Keratinocyte (primary cell): ENCODE measurements around the gene SPDYE4. TPM values are rescaled to one million over a fixed set of nuclear protein-coding genes. Genes with fewer than 3 reads are reported as not detected.

ENCODE experiments used
- DNase-seq: peaks from one replicate; pipeline ENCODE4 v3.0.0-alpha.2; 2011; ENCODE audit warnings: low read depth, missing footprints, low spot score
- FAIRE-seq: peaks from 2 replicates; lab custom pipeline; 2011; peaks lifted over from hg19 to GRCh38; lab: Jason Lieb, UNC
- H2AFZ ChIP-seq: 2 replicates; pipeline ENCODE4 v1.6.0; 2012; ENCODE audit warnings: low read length, control low read depth, inconsistent platforms; ENCODE audit not compliant: control insufficient read depth
- H3K27ac ChIP-seq: 2 replicates; pipeline ENCODE4 v1.5.1; 2011; ENCODE audit warnings: low read length; ENCODE audit not compliant: control insufficient read depth, insufficient read depth
- H3K27me3 ChIP-seq: 3 replicates; pipeline ENCODE4 v1.6.0; 2011; ENCODE audit warnings: low read length; ENCODE audit not compliant: control insufficient read depth, insufficient read depth; ENCODE audit errors: extremely low read depth
- H3K36me3 ChIP-seq, 2 experiments: 2 replicates in 1 of 2; 3 replicates in 1 of 2; pipeline ENCODE4 v1.5.1; 2011; ENCODE audit warnings: low read length in 2 of 2, mild to moderate bottlenecking in 1 of 2; ENCODE audit not compliant: control insufficient read depth in 2 of 2, insufficient read depth in 2 of 2; ENCODE audit errors: extremely low read depth in 1 of 2
- H3K4me1 ChIP-seq: 3 replicates; pipeline ENCODE4 v1.5.1; 2011; ENCODE audit warnings: low read length; ENCODE audit not compliant: control insufficient read depth, insufficient read depth; ENCODE audit errors: extremely low read depth
- H3K4me2 ChIP-seq: 3 replicates; pipeline ENCODE4 v1.6.0; 2011; ENCODE audit warnings: low read depth, low read length; ENCODE audit not compliant: control insufficient read depth, insufficient read depth; ENCODE audit errors: extremely low read depth
- H3K4me3 ChIP-seq, 3 experiments: fragments of 200-600 bp in 1 of 3; sonication (generic) in 1 of 3; 2 replicates in 2 of 3; 3 replicates in 1 of 3; pipeline ENCODE4 v1.5.1; 2011 to 2016; ENCODE audit warnings: low read length in 3 of 3, mild to moderate bottlenecking in 3 of 3, control low read depth in 2 of 3, inconsistent platforms in 1 of 3, low read depth in 1 of 3, mixed read lengths in 1 of 3, mixed run types in 1 of 3, moderate library complexity in 1 of 3; ENCODE audit not compliant: control insufficient read depth in 2 of 3, insufficient read depth in 2 of 3; ENCODE audit errors: extremely low read depth in 1 of 3
- H3K79me2 ChIP-seq: 2 replicates; pipeline ENCODE4 v1.6.0; 2012; ENCODE audit warnings: low read length; ENCODE audit not compliant: control insufficient read depth, insufficient read depth
- H3K9ac ChIP-seq: 3 replicates; pipeline ENCODE4 v1.6.0; 2011; ENCODE audit warnings: low read length; ENCODE audit not compliant: control insufficient read depth, insufficient read depth; ENCODE audit errors: extremely low read depth
- H3K9me1 ChIP-seq: 3 replicates; pipeline ENCODE4 v1.6.0; 2011; ENCODE audit warnings: low read length; ENCODE audit not compliant: control insufficient read depth, insufficient read depth; ENCODE audit errors: extremely low read depth
- H3K9me3 ChIP-seq: 2 replicates; pipeline ENCODE4 v1.5.1; 2012; ENCODE audit warnings: low read depth, low read length; ENCODE audit not compliant: control insufficient read depth
- H4K20me1 ChIP-seq: 3 replicates; pipeline ENCODE4 v1.6.0; 2011; ENCODE audit warnings: low read length; ENCODE audit not compliant: control insufficient read depth, insufficient read depth; ENCODE audit errors: extremely low read depth
- EZH2 ChIP-seq: IDR thresholded peaks from one replicate; pipeline ENCODE4 v1.6.1; 2012; ENCODE audit warnings: inconsistent platforms, mild to moderate bottlenecking, low read length, moderate library complexity
- dilution Hi-C: fragments of 300-500 bp; cut with MboI; formaldehyde crosslinking; loops from one replicate; pipeline ENCODE4 v1.7.0; 2020; ENCODE audit warnings: low sequenced_read_pairs; ENCODE audit not compliant: extremely low pct_ligation_motif_present
- polyA plus RNA-seq, 5 experiments: library from polyadenylated mRNA; depleted of rRNA in 3 of 5; stranded (reverse) in 3 of 5; stranded (forward) in 1 of 5; unstranded in 1 of 5; fragments of >200 nt; gene quantifications; 1 replicate in 1 of 5; 2 replicates in 3 of 5; 3 replicates in 1 of 5; pipeline versions ENCODE4 v1.2.1 to v1.2.3, GENCODE V29; 2011 to 2012; ENCODE audit warnings: missing spikeins in 2 of 5, low read depth in 1 of 5, low replicate concordance in 1 of 5
- TF ChIP-seq, protein P1 (sequence below), 3 experiments: IDR thresholded peaks in 1 of 3; conservative IDR thresholded peaks in 1 of 3; optimal IDR thresholded peaks in 1 of 3; 2 replicates in 2 of 3; 3 replicates in 1 of 3; pipeline versions ENCODE3 to v1.5.1; 2011; ENCODE audit warnings: low read length in 3 of 3, mild to moderate bottlenecking in 3 of 3, moderate library complexity in 2 of 3, control low read depth in 1 of 3, inconsistent platforms in 1 of 3; ENCODE audit not compliant: insufficient read depth in 2 of 3; ENCODE audit errors: extremely low read depth in 1 of 3

SPDYE4 gene
- polyA plus RNA-seq, 1 donor (not counting 4 experiments of a cell fraction or from before 2014, with no cell fraction given) = not detected

DNA sequence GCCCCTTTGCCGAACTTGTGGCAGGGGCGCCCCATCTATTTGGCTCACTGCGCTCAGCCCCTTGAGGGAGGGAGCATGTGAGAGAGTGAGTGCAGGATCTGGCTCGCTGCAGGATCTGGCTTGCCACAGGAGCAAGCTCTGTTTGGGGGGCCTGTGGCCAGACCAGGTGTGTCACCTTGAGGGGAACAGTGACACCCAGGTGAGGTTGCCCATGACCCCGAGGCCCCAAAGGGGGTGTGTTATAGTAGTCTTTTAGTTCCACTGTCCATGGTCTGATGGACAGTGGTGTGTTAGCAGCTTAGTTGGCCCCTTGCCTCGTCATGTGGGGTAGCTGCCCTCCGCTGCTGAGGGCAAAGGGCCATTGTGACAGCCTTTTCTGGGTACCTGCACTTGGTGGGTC lies 55.3 kb downstream of the SPDYE4 start:
- dilution Hi-C loops = no loop called here
- DNase-seq (no peak), FAIRE-seq (no peak)

DNA sequence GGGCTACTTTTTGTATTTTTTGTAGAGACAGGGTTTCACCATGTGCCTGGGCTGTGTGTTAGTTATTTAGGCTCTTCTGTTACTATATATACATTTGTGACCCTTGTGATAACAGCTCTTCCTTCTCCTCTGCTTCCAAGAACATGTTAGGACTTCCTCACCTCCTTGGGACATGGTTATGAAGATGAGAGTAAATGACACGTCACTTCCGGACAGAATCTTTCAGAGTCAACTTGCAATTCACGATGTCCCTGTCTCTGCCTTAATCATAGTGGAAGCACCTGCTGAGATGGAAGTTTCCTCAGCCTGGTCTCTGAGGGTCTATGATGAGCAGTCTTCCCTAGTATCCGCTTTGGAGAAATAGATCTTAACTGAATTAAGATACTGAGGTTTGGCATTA lies 56.6 kb downstream of the SPDYE4 start:
- no peaks in the 10 kb centered on the region for H3K4me1 ChIP-seq
- H3K79me2 ChIP-seq = no peaks in the 10 kb centered on the region
- H3K36me3 ChIP-seq = no peaks in the 10 kb centered on the region
- H3K4me2 ChIP-seq = no peak overlapping the region
- no peak for FAIRE-seq
- H3K27me3 ChIP-seq = peaks cover 10% of the 10 kb centered on the region
- no peak overlapping the region for H3K9ac ChIP-seq
- TF ChIP-seq, protein P1, sequence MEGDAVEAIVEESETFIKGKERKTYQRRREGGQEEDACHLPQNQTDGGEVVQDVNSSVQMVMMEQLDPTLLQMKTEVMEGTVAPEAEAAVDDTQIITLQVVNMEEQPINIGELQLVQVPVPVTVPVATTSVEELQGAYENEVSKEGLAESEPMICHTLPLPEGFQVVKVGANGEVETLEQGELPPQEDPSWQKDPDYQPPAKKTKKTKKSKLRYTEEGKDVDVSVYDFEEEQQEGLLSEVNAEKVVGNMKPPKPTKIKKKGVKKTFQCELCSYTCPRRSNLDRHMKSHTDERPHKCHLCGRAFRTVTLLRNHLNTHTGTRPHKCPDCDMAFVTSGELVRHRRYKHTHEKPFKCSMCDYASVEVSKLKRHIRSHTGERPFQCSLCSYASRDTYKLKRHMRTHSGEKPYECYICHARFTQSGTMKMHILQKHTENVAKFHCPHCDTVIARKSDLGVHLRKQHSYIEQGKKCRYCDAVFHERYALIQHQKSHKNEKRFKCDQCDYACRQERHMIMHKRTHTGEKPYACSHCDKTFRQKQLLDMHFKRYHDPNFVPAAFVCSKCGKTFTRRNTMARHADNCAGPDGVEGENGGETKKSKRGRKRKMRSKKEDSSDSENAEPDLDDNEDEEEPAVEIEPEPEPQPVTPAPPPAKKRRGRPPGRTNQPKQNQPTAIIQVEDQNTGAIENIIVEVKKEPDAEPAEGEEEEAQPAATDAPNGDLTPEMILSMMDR (optimal IDR thresholded peaks at IDR 0.05 in 1 of 3, IDR thresholded peaks at IDR 0.05 in 1 of 3, conservative IDR thresholded peaks at IDR 0.05 in 1 of 3; ENCODE audit: extremely low read depth in 1 of 3, insufficient read depth in 2 of 3, low read length in 3 of 3) = no peak
- no peak for TF ChIP-seq EZH2
- no peaks in the 10 kb centered on the region for H4K20me1 ChIP-seq
- no peak overlapping the region for H3K4me3 ChIP-seq
- no peak for DNase-seq
- H2AFZ ChIP-seq = no peak overlapping the region
- no peaks in the 10 kb centered on the region for H3K9me1 ChIP-seq
- H3K9me3 ChIP-seq = no peaks in the 10 kb centered on the region
- H3K27ac ChIP-seq = no peak overlapping the region
- dilution Hi-C loops = no loop called here

More for the DNA sequence above, 55.3 kb downstream of the SPDYE4 start:
- Histone ChIP-seq H3K9me3 (no peaks in the 10 kb centered on the region), H2AFZ (no peak overlapping the region), H3K27me3 (peaks cover 10% of the 10 kb centered on the region), H3K27ac (no peak overlapping the region), H3K9me1 (no peaks in the 10 kb centered on the region), H3K4me2 (no peak overlapping the region), H3K9ac (no peak overlapping the region), H4K20me1 (no peaks in the 10 kb centered on the region), H3K4me1 (no peaks in the 10 kb centered on the region), H3K79me2 (no peaks in the 10 kb centered on the region), H3K4me3 (no peak overlapping the region), H3K36me3 (no peaks in the 10 kb centered on the region)
- TF ChIP-seq, protein P1 (optimal IDR thresholded peaks at IDR 0.05 in 1 of 3, IDR thresholded peaks at IDR 0.05 in 1 of 3, conservative IDR thresholded peaks at IDR 0.05 in 1 of 3; ENCODE audit: extremely low read depth in 1 of 3, insufficient read depth in 2 of 3, low read length in 3 of 3) = no peak
- TF ChIP-seq EZH2 = no peak
